H9 (cell line): ENCODE results near the gene RRAS. TPM values are rescaled to one million over a fixed set of nuclear protein-coding genes. Genes with fewer than 3 reads are reported as not detected.

Source experiments
- DNase-seq: peaks from one replicate; pipeline ENCODE4 v3.0.0-alpha.2; 2017
- H2AFZ ChIP-seq: one replicate; pipeline ENCODE4 v1.6.1; 2013; ENCODE audit warnings: mild to moderate bottlenecking, low read length, control low read depth, moderate library complexity
- H2AK5ac ChIP-seq: 2 replicates; pipeline ENCODE4 v1.6.1; 2013; ENCODE audit warnings: low read length, control low read depth, mixed read lengths; ENCODE audit not compliant: insufficient read length
- H2BK120ac ChIP-seq: one replicate; pipeline ENCODE4 v1.6.1; 2013; ENCODE audit warnings: low read depth, mild to moderate bottlenecking, low read length, control low read depth, inconsistent platforms; ENCODE audit not compliant: poor library complexity, severe bottlenecking
- H2BK12ac ChIP-seq: 2 replicates; pipeline ENCODE4 v1.6.1; 2013; ENCODE audit warnings: low read length, control low read depth, mixed read lengths, low read depth; ENCODE audit not compliant: insufficient read length
- H2BK15ac ChIP-seq: 2 replicates; pipeline ENCODE4 v1.6.1; 2013; ENCODE audit warnings: low read depth, low read length, control low read depth
- H2BK20ac ChIP-seq: one replicate; pipeline ENCODE4 v1.6.1; 2013; ENCODE audit warnings: low read depth, mild to moderate bottlenecking, low read length, control low read depth, inconsistent platforms; ENCODE audit not compliant: poor library complexity, severe bottlenecking
- H2BK5ac ChIP-seq: 2 replicates; pipeline ENCODE4 v1.6.1; 2013; ENCODE audit warnings: low read length, control low read depth, mixed read lengths; ENCODE audit not compliant: insufficient read length
- H3K14ac ChIP-seq: 2 replicates; pipeline ENCODE4 v1.6.1; 2013; ENCODE audit warnings: low read length, control low read depth; ENCODE audit not compliant: insufficient read depth
- H3K18ac ChIP-seq: 2 replicates; pipeline ENCODE4 v1.6.1; 2013; ENCODE audit warnings: low read depth, mild to moderate bottlenecking, mixed read lengths, low read length, control low read depth; ENCODE audit not compliant: insufficient read length
- H3K23ac ChIP-seq: 2 replicates; pipeline ENCODE4 v1.6.1; 2013; ENCODE audit warnings: low read length, control low read depth, mixed read lengths, low read depth; ENCODE audit not compliant: insufficient read length
- H3K23me2 ChIP-seq: 2 replicates; pipeline ENCODE4 v1.6.1; 2013; ENCODE audit warnings: low read depth, mild to moderate bottlenecking, mixed read lengths, low read length, control low read depth; ENCODE audit not compliant: insufficient read length, poor library complexity, severe bottlenecking
- H3K27ac ChIP-seq: 2 replicates; pipeline ENCODE4 v1.5.1; 2013; ENCODE audit warnings: low read length, control low read depth, mixed read lengths, low read depth; ENCODE audit not compliant: insufficient read length
- H3K27me3 ChIP-seq: 2 replicates; pipeline ENCODE4 v1.6.1; 2013; ENCODE audit warnings: low read length, control low read depth, inconsistent platforms; ENCODE audit not compliant: insufficient read depth
- H3K4ac ChIP-seq: 2 replicates; pipeline ENCODE4 v1.6.1; 2013; ENCODE audit warnings: low read depth, mild to moderate bottlenecking, control low read depth, inconsistent platforms, low read length, moderate library complexity
- H3K4me1 ChIP-seq: 2 replicates; pipeline ENCODE4 v1.6.1; 2013; ENCODE audit warnings: low read length, control low read depth, inconsistent platforms; ENCODE audit not compliant: insufficient read depth
- H3K4me2 ChIP-seq: 2 replicates; pipeline ENCODE4 v1.6.1; 2013; ENCODE audit warnings: low read length, control low read depth, mixed read lengths; ENCODE audit not compliant: insufficient read length, insufficient read depth
- H3K56ac ChIP-seq: 2 replicates; pipeline ENCODE4 v1.6.1; 2013; ENCODE audit warnings: low read depth, mild to moderate bottlenecking, mixed read lengths, low read length, control low read depth; ENCODE audit not compliant: insufficient read length
- H3K79me1 ChIP-seq: 2 replicates; pipeline ENCODE4 v1.6.1; 2013; ENCODE audit warnings: low read depth, mild to moderate bottlenecking, moderate library complexity, low read length, control low read depth, inconsistent platforms; ENCODE audit not compliant: insufficient read depth, poor library complexity, severe bottlenecking
- H3K79me2 ChIP-seq: 2 replicates; pipeline ENCODE4 v1.6.1; 2013; ENCODE audit warnings: low read length, control low read depth, inconsistent platforms; ENCODE audit not compliant: insufficient read depth
- H3K9ac ChIP-seq: 2 replicates; pipeline ENCODE4 v1.6.1; 2013; ENCODE audit warnings: low read length, control low read depth, mixed read lengths; ENCODE audit not compliant: insufficient read length; ENCODE audit errors: extremely low read depth
- H3K9me3 ChIP-seq: one replicate; pipeline ENCODE4 v1.6.1; 2013; ENCODE audit warnings: low read depth, low read length, inconsistent platforms; ENCODE audit not compliant: control insufficient read depth
- H3T11ph ChIP-seq: one replicate; pipeline ENCODE4 v1.6.1; 2013; ENCODE audit warnings: mild to moderate bottlenecking, low read length, control low read depth, inconsistent platforms
- H4K20me1 ChIP-seq: one replicate; pipeline ENCODE4 v1.6.1; 2013; ENCODE audit not compliant: control insufficient read depth, insufficient read length, insufficient read depth
- H4K5ac ChIP-seq: 2 replicates; pipeline ENCODE4 v1.6.1; 2013; ENCODE audit warnings: low read depth, mild to moderate bottlenecking, mixed read lengths, low read length, control low read depth; ENCODE audit not compliant: insufficient read length
- H4K8ac ChIP-seq: replicated peaks from 2 replicates; pipeline ENCODE4 v1.6.1; 2013; ENCODE audit warnings: low read length, control low read depth, mixed read lengths, low read depth; ENCODE audit not compliant: insufficient read length
- H4K91ac ChIP-seq: 2 replicates; pipeline ENCODE4 v1.6.1; 2013; ENCODE audit warnings: low read depth, mild to moderate bottlenecking, moderate library complexity, mixed read lengths, low read length, control low read depth; ENCODE audit not compliant: insufficient read length
- H3K27ac Mint-ChIP-seq, 3 experiments: 2 replicates in 2 of 3; 3 replicates in 1 of 3; pipeline ENCODE4 v1.8.0; 2020 to 2021; ENCODE audit warnings: mixed read lengths in 3 of 3, mild to moderate bottlenecking in 1 of 3, moderate library complexity in 1 of 3
- H3K27me3 Mint-ChIP-seq: 2 replicates; pipeline ENCODE4 v1.8.0; 2021; ENCODE audit warnings: low read depth, mild to moderate bottlenecking, moderate library complexity, mixed read lengths
- H3K36me3 Mint-ChIP-seq, 3 experiments: 2 replicates in 2 of 3; 3 replicates in 1 of 3; pipeline ENCODE4 v1.8.0; 2020 to 2021; ENCODE audit warnings: low read depth in 3 of 3, mixed read lengths in 3 of 3; ENCODE audit not compliant: insufficient read depth in 1 of 3
- H3K4me1 Mint-ChIP-seq, 2 experiments: 2 replicates each; pipeline ENCODE4 v1.8.0; 2020; ENCODE audit warnings: mixed read lengths in 2 of 2
- H3K4me3 Mint-ChIP-seq, 2 experiments: 2 replicates in 1 of 2; 3 replicates in 1 of 2; pipeline ENCODE4 v1.8.0; 2020 to 2021; ENCODE audit warnings: mild to moderate bottlenecking in 2 of 2, mixed read lengths in 2 of 2, moderate library complexity in 1 of 2
- H3K9me3 Mint-ChIP-seq, 2 experiments: 2 replicates in 1 of 2; 3 replicates in 1 of 2; pipeline ENCODE4 v1.8.0; 2020; ENCODE audit warnings: mild to moderate bottlenecking in 2 of 2, mixed read lengths in 2 of 2, moderate library complexity in 1 of 2
- WGBS: extraction: QIAGEN DNeasy Blood & Tissue Kit; methylation state at CpG from one replicate; pipeline ENCODE4 v1.1.7; 2013; ENCODE audit warnings: missing lambda C conversion rate, low lambda C conversion rate, mixed read lengths; ENCODE audit not compliant: insufficient read length; ENCODE audit errors: extremely low coverage; 5-methylcytosine and 5-hydroxymethylcytosine counted together
- total RNA-seq: library from RNA; stranded (reverse); gene quantifications from 2 replicates; pipeline ENCODE4 v1.2.1, GENCODE V29; 2021
- TF ChIP-seq, protein P1 (sequence below): fragments of 200-600 bp; sonication (generic); conservative IDR thresholded peaks from 3 replicates; pipeline ENCODE4 v1.8.0; 2021; ENCODE audit warnings: antibody characterized with exemption, mild to moderate bottlenecking

RRAS gene
- total RNA-seq, 1 experiment from 2014 or later = 9.9 TPM

DNA sequence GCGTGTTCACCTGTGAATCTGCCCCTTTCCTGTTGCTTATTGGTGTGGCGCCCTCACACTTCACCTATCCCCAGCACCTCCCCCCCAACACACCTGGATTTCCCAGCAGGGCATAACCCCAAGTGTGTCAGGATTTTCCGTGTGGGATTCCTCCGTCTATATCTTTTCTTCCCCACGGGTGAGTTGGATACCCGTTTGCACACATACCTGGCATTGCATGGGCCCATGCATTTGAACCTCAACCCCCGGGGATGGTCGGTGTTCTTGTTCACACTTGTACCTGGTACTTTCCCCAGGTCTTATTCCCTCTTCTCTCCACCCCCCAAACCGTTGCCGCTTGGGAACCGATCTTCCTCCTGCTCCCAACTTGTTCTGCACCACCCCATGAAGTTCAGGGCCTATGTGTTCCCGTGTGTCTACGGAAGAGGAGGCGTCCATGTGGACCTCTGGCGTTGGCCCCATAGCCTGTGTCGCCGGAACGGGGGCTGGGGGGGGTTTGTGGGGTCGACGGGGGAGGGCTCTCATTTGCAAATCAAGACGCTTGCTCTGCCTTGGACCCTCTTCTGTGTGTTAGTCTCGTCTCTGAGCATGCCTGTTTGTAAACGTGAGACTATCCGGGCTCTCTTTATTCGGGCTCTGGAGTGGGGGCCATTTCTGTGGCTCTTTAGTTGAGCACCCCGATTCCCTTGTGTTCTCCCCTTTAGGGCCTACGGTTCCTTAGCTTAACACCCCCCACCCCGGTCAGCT lies 47.3 kb downstream of the RRAS start:
- Mint-ChIP-seq H3K27me3 (no peaks in the 10 kb centered on the region), H3K4me1 (peaks cover 10 to 25% of the 10 kb centered on the region in 2 experiments), H3K4me3 (peak overlapping the region; percentile 79 to 94), H3K36me3 (peaks cover 15 to 24% (median 18%) of the 10 kb centered on the region in 3 experiments; a peak in 6 of 7 replicates), H3K9me3 (no peaks in the 10 kb centered on the region; a peak in 2 of 5 replicates), H3K27ac (peak overlapping the region; percentile 95 to 96 (median 96))
- Histone ChIP-seq H3K23ac (no peak overlapping the region), H4K20me1 (no peaks in the 10 kb centered on the region), H3K79me1 (peaks cover 11% of the 10 kb centered on the region), H3K27me3 (no peaks in the 10 kb centered on the region), H3K9ac (peak overlapping the region; percentile 82), H3K4me2 (peak overlapping the region; percentile 74), H4K91ac (no peak overlapping the region), H2BK20ac (no peak overlapping the region), H3K14ac (no peak overlapping the region), H3K18ac (no peak overlapping the region), H2BK120ac (no peak overlapping the region), H3K4ac (no peak overlapping the region), H2BK5ac (no peak overlapping the region), H3K4me1 (no peaks in the 10 kb centered on the region; the same call in 1 of the 2 replicates), H3K56ac (no peak overlapping the region), H4K5ac (no peak overlapping the region), H3T11ph (no peak overlapping the region), H3K79me2 (peaks cover 5% of the 10 kb centered on the region; the same call in 1 of the 2 replicates), H3K9me3 (no peaks in the 10 kb centered on the region), H2BK12ac (no peak overlapping the region), H3K27ac (no peak overlapping the region), H2AFZ (no peak overlapping the region), H3K23me2 (peaks cover 14% of the 10 kb centered on the region), H4K8ac (no peak overlapping the region), H2BK15ac (no peak overlapping the region), H2AK5ac (no peak overlapping the region)
- peak; percentile 68 for DNase-seq
- TF ChIP-seq, protein P1, sequence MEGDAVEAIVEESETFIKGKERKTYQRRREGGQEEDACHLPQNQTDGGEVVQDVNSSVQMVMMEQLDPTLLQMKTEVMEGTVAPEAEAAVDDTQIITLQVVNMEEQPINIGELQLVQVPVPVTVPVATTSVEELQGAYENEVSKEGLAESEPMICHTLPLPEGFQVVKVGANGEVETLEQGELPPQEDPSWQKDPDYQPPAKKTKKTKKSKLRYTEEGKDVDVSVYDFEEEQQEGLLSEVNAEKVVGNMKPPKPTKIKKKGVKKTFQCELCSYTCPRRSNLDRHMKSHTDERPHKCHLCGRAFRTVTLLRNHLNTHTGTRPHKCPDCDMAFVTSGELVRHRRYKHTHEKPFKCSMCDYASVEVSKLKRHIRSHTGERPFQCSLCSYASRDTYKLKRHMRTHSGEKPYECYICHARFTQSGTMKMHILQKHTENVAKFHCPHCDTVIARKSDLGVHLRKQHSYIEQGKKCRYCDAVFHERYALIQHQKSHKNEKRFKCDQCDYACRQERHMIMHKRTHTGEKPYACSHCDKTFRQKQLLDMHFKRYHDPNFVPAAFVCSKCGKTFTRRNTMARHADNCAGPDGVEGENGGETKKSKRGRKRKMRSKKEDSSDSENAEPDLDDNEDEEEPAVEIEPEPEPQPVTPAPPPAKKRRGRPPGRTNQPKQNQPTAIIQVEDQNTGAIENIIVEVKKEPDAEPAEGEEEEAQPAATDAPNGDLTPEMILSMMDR = no peak
- WGBS = no CpG with 5 or more reads among the region's 28 CpGs
